ENCODE data around the gene ARPP19. TPM values are rescaled to one million over a fixed set of nuclear protein-coding genes. Genes with fewer than 3 reads are reported as not detected.

Gene ARPP19
- total RNA-seq, 2 experiments from 2014 or later: 129 TPM

DNA sequence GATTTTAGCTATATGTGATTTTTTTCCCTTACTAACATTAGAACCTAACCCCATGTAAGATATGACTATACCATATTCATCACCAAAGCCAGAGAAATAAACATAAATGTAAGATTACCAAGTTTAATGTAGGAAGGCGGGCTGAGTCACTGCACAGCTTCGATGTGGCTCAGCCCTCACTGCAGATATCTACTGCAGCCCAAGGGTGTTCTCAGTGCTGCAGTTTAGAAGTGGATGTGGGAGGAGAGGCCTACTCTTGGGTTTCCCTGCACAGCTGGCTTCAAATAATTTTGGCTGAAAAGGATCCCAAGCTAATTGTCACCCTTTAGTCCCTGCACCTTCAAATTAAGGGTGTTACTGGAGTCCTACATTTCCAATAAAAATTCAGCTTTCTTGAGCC lies 9.3 kb downstream of the ARPP19 start:
- Mint-ChIP-seq H3K9me3 (no peaks in the 10 kb centered on the region), H3K27ac (peak overlapping the region; percentile 53), H3K27me3 (no peaks in the 10 kb centered on the region), H3K36me3 (ENCODE audit: low read depth) (peaks cover 35% of the 10 kb centered on the region), H3K4me1 (ENCODE audit: low read depth) (peaks cover 73% of the 10 kb centered on the region), H3K4me3 (no peak overlapping the region)
- TF ChIP-seq, protein P1, sequence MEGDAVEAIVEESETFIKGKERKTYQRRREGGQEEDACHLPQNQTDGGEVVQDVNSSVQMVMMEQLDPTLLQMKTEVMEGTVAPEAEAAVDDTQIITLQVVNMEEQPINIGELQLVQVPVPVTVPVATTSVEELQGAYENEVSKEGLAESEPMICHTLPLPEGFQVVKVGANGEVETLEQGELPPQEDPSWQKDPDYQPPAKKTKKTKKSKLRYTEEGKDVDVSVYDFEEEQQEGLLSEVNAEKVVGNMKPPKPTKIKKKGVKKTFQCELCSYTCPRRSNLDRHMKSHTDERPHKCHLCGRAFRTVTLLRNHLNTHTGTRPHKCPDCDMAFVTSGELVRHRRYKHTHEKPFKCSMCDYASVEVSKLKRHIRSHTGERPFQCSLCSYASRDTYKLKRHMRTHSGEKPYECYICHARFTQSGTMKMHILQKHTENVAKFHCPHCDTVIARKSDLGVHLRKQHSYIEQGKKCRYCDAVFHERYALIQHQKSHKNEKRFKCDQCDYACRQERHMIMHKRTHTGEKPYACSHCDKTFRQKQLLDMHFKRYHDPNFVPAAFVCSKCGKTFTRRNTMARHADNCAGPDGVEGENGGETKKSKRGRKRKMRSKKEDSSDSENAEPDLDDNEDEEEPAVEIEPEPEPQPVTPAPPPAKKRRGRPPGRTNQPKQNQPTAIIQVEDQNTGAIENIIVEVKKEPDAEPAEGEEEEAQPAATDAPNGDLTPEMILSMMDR (IDR thresholded peaks at IDR 0.05): no peak
- ATAC-seq (peak; percentile 77), DNase-seq (peak; percentile 67)
- ChIA-PET POLR2A (interaction anchor here (0.6 to 1.3 kb wide), 4 partner anchors 9 to 119 kb away, joined by 3 to 5 read pairs (median 3); partner anchors contain the start of genes ARPP19 and ATOSA), CTCF (interaction anchor here (0.8 to 1.5 kb wide), 6 partner anchors 8 to 303 kb away, joined by 3 to 11 read pairs (median 4); partner anchors contain the start of gene MYO5A)
- intact Hi-C loops (cut with micrococcal nuclease): no loop called here

DNA sequence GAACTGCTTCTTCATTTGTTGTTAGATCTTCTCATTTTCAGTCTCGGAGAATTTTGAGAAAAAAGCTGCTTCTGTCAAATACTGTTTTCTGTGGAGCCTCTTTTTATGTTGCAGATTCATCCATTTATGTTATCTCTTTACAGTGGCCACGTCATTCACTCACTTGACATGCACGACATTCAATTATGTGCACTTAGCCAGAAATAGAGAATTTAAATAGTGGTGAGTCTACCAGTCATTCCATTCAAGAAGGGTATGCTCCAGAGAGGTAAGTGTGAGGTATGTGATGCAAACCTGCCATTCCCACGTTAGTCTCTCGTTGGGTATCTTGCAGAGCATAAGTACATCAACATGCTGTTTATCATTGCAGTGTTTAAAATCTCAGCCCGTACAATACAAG lies 9.8 kb downstream of the ARPP19 start:
- no peak for DNase-seq
- peak overlapping the region; percentile 8 for H3K4me3 Mint-ChIP-seq
- H3K36me3 Mint-ChIP-seq (ENCODE audit: low read depth): peaks cover 33% of the 10 kb centered on the region
- H3K27ac Mint-ChIP-seq: peak overlapping the region; percentile 53
- H3K9me3 Mint-ChIP-seq: no peaks in the 10 kb centered on the region
- no peaks in the 10 kb centered on the region for H3K27me3 Mint-ChIP-seq
- TF ChIP-seq, protein P1 (IDR thresholded peaks at IDR 0.05): no peak
- intact Hi-C loops (cut with micrococcal nuclease): no loop called here
- peak; percentile 12 for ATAC-seq
- ChIA-PET CTCF (interaction anchor here (0.8 to 1.5 kb wide), 4 partner anchors 31 to 303 kb away, joined by 3 to 11 read pairs (median 4); partner anchors contain the start of gene MYO5A), POLR2A (interaction anchor here (0.7 to 1.3 kb wide), 4 partner anchors 10 to 228 kb away, joined by 3 to 5 read pairs (median 3); partner anchors contain the start of genes ARPP19 and ATOSA)
- peaks cover 69% of the 10 kb centered on the region for H3K4me1 Mint-ChIP-seq (ENCODE audit: low read depth)

DNA sequence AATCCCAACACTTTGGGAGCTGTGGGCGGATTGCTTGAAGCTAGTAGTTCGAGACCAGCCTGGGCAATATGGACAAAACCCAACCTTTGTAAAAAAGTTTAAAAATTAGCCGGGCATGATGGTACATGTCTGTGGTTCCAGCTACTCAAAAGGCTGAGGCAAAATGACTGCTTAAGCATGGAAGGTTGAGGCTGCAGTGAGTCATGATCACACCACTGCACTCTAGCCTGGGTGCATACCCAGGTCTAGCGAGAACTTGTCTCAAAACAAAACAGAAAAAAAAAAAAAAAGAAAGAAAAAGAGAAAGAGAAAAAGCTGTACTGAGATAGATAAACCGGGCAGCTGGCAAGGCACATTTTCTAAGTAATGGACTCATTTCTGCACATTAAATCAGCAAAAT lies 10.6 kb downstream of the ARPP19 start:
- TF ChIP-seq, protein P1 (IDR thresholded peaks at IDR 0.05): no peak
- ChIA-PET POLR2A (interaction anchor here (0.8 kb wide), 1 partner anchor 227 kb away, joined by 3 read pairs; no protein-coding TSS in a partner anchor), CTCF (interaction anchor here (0.6 to 1.2 kb wide), 2 partner anchors 9 to 211 kb away, joined by 3 to 5 read pairs; no protein-coding TSS in a partner anchor)
- H3K4me1 Mint-ChIP-seq (ENCODE audit: low read depth): peaks cover 65% of the 10 kb centered on the region
- no peaks in the 10 kb centered on the region for H3K27me3 Mint-ChIP-seq
- H3K36me3 Mint-ChIP-seq (ENCODE audit: low read depth): peaks cover 37% of the 10 kb centered on the region
- H3K4me3 Mint-ChIP-seq: peak overlapping the region; percentile 26
- peak; percentile 93 for ATAC-seq
- intact Hi-C loops (cut with micrococcal nuclease): no loop called here
- no peaks in the 10 kb centered on the region for H3K9me3 Mint-ChIP-seq
- H3K27ac Mint-ChIP-seq: peak overlapping the region; percentile 53
- peak; percentile 82 for DNase-seq

DNA sequence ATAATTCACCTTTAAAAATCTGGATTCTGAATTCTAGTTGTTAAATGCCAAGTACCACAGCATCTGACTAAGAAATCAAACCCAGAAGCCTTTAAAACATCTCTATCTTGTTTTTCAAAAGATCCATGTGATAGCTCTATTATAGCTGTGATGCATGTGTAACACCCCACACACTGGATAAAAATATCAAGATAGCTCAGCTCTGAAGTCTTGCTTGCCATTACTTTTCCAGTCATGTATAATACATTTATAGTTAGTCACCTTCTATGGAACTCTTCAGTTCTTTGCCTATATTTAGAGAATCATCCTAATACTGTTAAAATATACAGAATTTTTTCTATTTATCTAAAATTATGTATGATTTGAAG lies 11.6 kb downstream of the ARPP19 start:
- Mint-ChIP-seq H3K36me3 (ENCODE audit: low read depth) (peaks cover 34% of the 10 kb centered on the region), H3K4me3 (no peak overlapping the region), H3K9me3 (no peaks in the 10 kb centered on the region), H3K27me3 (no peaks in the 10 kb centered on the region), H3K27ac (peak overlapping the region; percentile 25), H3K4me1 (ENCODE audit: low read depth) (peaks cover 57% of the 10 kb centered on the region)
- intact Hi-C loops (cut with micrococcal nuclease): no loop called here
- ATAC-seq (no peak), DNase-seq (no peak)
- ChIA-PET CTCF (no interaction called here), POLR2A (no interaction called here)
- TF ChIP-seq, protein P1 (IDR thresholded peaks at IDR 0.05): no peak

DNA sequence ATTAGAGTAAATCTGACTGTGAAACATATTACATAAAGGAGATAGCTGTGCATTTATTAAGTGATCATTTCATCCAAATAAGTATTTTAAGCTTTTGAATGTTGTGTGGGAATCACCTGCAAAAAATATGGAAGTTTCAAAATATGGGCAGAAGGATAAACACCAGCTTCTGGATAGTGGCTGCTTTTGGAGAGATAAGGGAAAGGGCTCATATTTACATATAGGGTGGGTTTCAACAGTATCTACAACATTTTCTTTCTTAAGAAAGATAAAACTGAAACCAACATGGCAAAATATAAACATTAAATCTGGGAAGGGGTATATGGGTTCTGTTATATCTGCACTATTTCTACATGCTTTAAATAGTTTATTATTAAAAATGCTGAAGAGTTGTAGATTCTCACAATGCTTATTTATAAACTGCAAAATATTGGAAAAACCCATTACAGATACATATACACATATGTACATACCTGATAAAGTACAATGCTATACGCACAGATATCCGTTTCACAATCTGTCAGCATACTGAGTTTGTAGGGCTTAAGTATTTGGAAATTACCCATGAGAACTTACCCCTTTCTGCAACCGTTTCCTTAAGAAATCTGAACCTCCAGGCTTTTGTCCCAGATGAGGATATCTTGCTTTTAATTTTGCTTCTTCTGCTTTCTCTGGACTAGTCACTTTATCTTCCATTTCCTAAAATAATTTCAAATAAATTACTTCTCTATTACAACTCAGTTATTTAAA lies 12.1 kb downstream of the ARPP19 start:
- Mint-ChIP-seq H3K36me3 (ENCODE audit: low read depth) (peaks cover 37% of the 10 kb centered on the region), H3K4me3 (no peak overlapping the region), H3K4me1 (ENCODE audit: low read depth) (peaks cover 51% of the 10 kb centered on the region), H3K27me3 (no peaks in the 10 kb centered on the region), H3K9me3 (no peaks in the 10 kb centered on the region), H3K27ac (peak overlapping the region; percentile 48)
- ATAC-seq (no peak), DNase-seq (no peak)
- ChIA-PET POLR2A (interaction anchor here (0.6 to 1.4 kb wide), 2 partner anchors 11 to 730 kb away, joined by 4 to 5 read pairs; no protein-coding TSS in a partner anchor), CTCF (no interaction called here)
- TF ChIP-seq, protein P1 (IDR thresholded peaks at IDR 0.05): no peak
- intact Hi-C loops (cut with micrococcal nuclease): no loop called here

Data from activated CD8-positive, alpha-beta T cell treated with anti-CD3 and anti-CD28 coated beads for 36 hours (primary cell).